ENCODE results near the gene MBD5.

The MBD5 gene

DNA sequence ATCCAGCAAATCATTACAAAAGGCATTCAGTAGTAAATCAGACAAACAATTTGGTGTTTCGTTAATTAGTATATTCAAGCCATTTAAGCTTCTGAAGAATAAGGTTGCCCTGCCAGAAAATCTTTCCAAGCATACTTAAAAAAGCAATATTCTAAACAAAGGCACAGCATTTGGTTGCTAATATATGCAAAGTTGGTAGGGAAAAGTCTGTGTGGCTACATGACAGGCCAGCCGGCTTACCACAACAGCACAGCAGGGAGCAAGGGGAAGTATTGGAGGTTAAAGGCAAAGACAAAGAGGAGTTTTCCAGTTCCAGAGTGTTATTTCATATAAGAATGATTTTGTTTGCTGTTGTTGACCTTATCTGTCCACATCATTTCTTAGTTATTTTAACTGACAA is 282.3 kb downstream of the MBD5 start:
- H3K9me3 Mint-ChIP-seq (ENCODE audit: low read depth), result no peaks in the 10 kb centered on the region
- H3K27me3 Mint-ChIP-seq, result no peaks in the 10 kb centered on the region
- no peak overlapping the region for H3K27ac Mint-ChIP-seq
- no peak overlapping the region for H3K4me3 Mint-ChIP-seq
- H3K4me1 Mint-ChIP-seq (ENCODE audit: low read depth), result no peaks in the 10 kb centered on the region
- H3K36me3 Mint-ChIP-seq, result peaks cover 10% of the 10 kb centered on the region

GRCh38 chr2:148305476-148305875 is 284.6 kb downstream of the MBD5 start:
- Mint-ChIP-seq H3K4me1 (ENCODE audit: low read depth) (no peaks in the 10 kb centered on the region), H3K36me3 (peaks cover 12% of the 10 kb centered on the region), H3K27ac (no peak overlapping the region)

DNA sequence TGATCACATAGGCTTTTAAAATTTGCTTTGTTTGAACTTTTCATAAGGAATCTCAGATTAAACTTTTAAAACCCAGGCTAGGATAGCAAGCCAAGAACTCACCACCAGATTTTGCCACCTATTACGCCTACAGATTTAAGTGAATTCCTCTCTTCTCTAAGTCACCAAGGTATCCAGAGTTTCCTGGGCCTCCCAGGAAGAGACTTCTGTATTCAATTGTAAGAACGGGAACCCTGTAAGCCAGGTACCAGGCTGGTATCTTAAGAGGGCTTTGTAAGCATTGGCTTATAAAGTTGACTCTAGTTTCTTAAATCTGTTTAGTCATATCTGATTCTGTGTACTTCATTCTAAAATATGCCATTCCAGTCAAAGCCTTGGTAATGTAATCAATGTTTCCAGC is 285.1 kb downstream of the MBD5 start:
- Mint-ChIP-seq H3K36me3 (peaks cover 16% of the 10 kb centered on the region), H3K4me1 (ENCODE audit: low read depth) (no peaks in the 10 kb centered on the region), H3K9me3 (ENCODE audit: low read depth) (no peaks in the 10 kb centered on the region), H3K4me3 (no peak overlapping the region), H3K27ac (no peak overlapping the region), H3K27me3 (no peaks in the 10 kb centered on the region)

More at GRCh38 chr2:148305476-148305875, 284.6 kb downstream of the MBD5 start:
- no peaks in the 10 kb centered on the region for H3K9me3 Mint-ChIP-seq (ENCODE audit: low read depth)
- no peaks in the 10 kb centered on the region for H3K27me3 Mint-ChIP-seq
- H3K4me3 Mint-ChIP-seq, result no peak overlapping the region

DNA sequence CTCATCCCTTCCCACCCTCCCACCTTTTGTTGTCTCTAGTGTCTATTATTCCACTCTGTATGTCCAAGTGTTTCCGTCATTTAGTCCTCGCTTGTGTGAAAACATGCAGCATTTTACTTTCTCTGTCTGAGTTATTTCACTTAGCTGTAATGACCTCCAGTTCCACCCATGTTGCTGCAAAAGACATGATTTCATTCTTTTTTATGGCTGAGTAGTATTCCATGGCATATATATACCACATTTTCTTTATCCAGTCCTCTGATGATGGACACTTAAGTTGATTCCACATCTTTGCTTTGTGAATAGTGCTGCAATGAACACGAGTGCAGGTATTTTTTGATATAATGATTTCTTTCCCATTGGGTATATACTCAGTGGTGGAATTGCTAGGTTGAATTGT is 296.7 kb downstream of the MBD5 start:
- Mint-ChIP-seq H3K4me3 (no peak overlapping the region), H3K27ac (no peak overlapping the region), H3K36me3 (peaks cover 30% of the 10 kb centered on the region), H3K9me3 (ENCODE audit: low read depth) (peaks cover 8% of the 10 kb centered on the region), H3K4me1 (ENCODE audit: low read depth) (no peaks in the 10 kb centered on the region), H3K27me3 (no peaks in the 10 kb centered on the region)

DNA sequence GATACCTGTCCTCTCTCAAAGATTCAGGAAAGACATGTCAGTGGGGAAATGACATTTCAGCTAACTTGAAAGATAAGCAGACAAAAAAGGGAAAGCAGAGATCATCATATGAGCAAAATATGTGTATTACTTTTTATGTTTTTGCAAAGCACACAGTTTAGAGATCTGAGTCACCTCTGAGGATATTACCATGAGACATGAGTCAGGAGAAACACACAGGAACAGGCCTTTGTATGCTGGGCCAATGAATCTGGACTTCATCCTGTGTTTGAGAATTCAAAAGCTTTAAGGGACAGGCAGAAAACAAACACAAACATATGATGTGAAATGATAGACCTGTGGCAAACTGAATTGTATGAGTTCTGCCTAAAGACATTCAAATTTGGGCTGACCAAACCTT is 317.6 kb downstream of the MBD5 start:
- H3K9me3 Mint-ChIP-seq (ENCODE audit: low read depth), result peaks cover 7% of the 10 kb centered on the region
- H3K27me3 Mint-ChIP-seq, result no peaks in the 10 kb centered on the region
- H3K27ac Mint-ChIP-seq, result no peak overlapping the region
- peaks cover 43% of the 10 kb centered on the region for H3K36me3 Mint-ChIP-seq
- no peaks in the 10 kb centered on the region for H3K4me1 Mint-ChIP-seq (ENCODE audit: low read depth)
- H3K4me3 Mint-ChIP-seq, result no peak overlapping the region

- H3K36me3 Mint-ChIP-seq, result peaks cover 47% of the 10 kb centered on the region
- H3K27me3 Mint-ChIP-seq, result no peaks in the 10 kb centered on the region
- no peak overlapping the region for H3K4me3 Mint-ChIP-seq
These were observed 321.2 kb downstream of the MBD5 start for GRCh38 chr2:148342086-148342485.

DNA sequence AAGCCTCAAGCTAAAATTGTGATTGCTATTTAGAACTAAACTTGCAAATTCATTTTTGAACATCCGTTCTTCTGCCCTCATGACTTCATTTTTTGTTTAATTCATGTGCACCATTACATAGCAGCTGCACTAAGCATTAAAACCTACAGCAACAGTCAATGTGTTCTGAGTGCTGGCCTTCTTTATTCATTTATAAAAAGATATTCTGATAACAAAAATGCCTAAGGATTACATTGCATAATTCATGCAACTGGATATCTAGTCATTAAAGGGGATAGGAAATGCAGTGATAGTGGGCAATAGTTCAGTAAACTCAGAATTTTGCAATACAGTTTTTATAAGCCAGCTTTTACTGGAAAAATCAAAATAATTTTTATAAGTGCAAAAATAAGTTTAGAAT is 329.3 kb downstream of the MBD5 start:
- Mint-ChIP-seq H3K9me3 (ENCODE audit: low read depth) (peaks cover 8% of the 10 kb centered on the region), H3K36me3 (peaks cover 38% of the 10 kb centered on the region), H3K27me3 (no peaks in the 10 kb centered on the region), H3K4me3 (no peak overlapping the region), H3K27ac (no peak overlapping the region), H3K4me1 (ENCODE audit: low read depth) (no peaks in the 10 kb centered on the region)

More at GRCh38 chr2:148342086-148342485, 321.2 kb downstream of the MBD5 start:
- no peak overlapping the region for H3K27ac Mint-ChIP-seq
- peaks cover 8% of the 10 kb centered on the region for H3K9me3 Mint-ChIP-seq (ENCODE audit: low read depth)
- no peaks in the 10 kb centered on the region for H3K4me1 Mint-ChIP-seq (ENCODE audit: low read depth)

DNA sequence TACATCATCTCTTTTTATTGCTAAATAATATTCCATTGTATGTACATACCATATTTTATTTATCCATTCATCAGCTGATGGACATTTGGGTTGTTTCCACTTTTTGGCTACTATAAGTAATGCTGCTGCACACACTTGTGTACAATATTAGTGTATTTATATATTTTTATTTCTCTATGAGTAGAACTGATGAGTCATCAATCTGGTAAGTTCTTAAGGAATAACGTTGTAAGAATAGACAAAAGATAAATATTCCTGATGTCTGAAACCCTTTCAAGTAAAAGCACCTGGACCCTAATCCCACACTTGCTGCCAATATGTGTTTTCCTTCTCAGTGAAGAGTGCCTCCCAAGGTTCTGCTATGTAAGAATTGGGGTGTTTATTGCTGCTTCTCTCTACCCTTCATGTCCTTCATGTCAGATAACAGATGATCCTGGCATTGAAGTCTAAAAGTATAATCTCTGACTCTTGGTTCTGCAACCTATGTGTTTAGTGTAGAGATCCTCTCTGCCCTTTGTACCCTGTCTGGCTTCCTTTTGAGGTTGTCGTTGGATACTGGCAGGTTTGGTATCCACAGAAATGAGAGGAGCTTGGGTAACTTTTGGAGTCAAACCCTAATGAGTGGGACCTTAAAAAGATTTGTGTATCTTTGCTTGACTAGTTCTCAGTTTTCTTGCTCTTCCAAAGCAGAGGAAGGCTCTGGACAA is 330.7 kb downstream of the MBD5 start:
- Mint-ChIP-seq H3K4me3 (no peak overlapping the region), H3K36me3 (peaks cover 36% of the 10 kb centered on the region), H3K9me3 (ENCODE audit: low read depth) (peaks cover 14% of the 10 kb centered on the region), H3K27me3 (no peaks in the 10 kb centered on the region), H3K4me1 (ENCODE audit: low read depth) (peaks cover under 1% of the 10 kb centered on the region), H3K27ac (no peak overlapping the region)

DNA sequence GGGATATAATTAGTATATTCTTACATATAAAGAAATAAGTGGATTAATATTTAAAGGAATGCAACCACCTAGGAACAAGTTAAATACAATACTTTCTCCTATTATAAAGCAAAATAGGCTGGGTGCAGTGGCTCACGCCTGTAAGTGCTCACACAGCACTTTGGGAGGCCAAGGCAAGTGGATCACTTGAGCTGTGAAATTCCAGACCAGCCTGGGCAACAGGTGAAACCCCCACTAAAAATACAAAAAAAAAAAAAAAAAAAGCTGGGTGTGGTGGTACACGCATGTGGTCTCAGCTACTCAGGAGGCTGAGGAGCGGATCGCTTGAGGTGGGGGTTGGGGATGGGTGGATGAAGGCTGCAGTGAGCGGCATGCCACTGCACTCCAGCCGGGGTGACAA is 337.5 kb downstream of the MBD5 start:
- H3K4me3 Mint-ChIP-seq, result no peak overlapping the region
- H3K27me3 Mint-ChIP-seq, result no peaks in the 10 kb centered on the region
- H3K36me3 Mint-ChIP-seq, result peaks cover 21% of the 10 kb centered on the region
- H3K9me3 Mint-ChIP-seq (ENCODE audit: low read depth), result peaks cover 8% of the 10 kb centered on the region
- H3K4me1 Mint-ChIP-seq (ENCODE audit: low read depth), result peaks cover 7% of the 10 kb centered on the region
- no peak overlapping the region for H3K27ac Mint-ChIP-seq

GRCh38 chr2:148360662-148361061 is 339.8 kb downstream of the MBD5 start:
- Mint-ChIP-seq H3K9me3 (ENCODE audit: low read depth) (peaks cover 3% of the 10 kb centered on the region), H3K27me3 (no peaks in the 10 kb centered on the region), H3K4me3 (no peak overlapping the region), H3K4me1 (ENCODE audit: low read depth) (peaks cover 7% of the 10 kb centered on the region), H3K36me3 (peaks cover 16% of the 10 kb centered on the region), H3K27ac (no peak overlapping the region)

GRCh38 chr2:148362144-148362796 is 341.4 kb downstream of the MBD5 start:
- Mint-ChIP-seq H3K27ac (no peak overlapping the region), H3K4me1 (ENCODE audit: low read depth) (peaks cover 5% of the 10 kb centered on the region), H3K27me3 (no peaks in the 10 kb centered on the region), H3K36me3 (peaks cover 12% of the 10 kb centered on the region), H3K9me3 (ENCODE audit: low read depth) (no peaks in the 10 kb centered on the region), H3K4me3 (no peak overlapping the region)

DNA sequence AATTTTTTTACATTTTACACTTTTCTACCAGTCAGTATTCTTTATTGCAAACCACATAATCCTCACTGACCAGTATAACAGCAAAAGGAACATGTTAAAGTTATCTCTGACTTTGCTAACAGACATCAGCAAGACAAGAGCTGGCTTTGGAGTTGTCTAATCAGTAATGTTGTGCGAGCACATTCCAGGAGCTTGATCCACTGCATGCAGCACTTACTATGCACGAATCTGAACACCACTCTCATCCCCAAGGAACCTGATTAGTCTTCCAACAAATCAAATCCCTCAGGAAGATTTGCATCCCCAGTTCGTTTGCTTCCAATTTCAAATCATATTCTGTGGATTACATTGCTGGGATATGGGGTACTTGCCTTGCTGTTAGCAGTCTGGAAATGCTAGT is 354.3 kb downstream of the MBD5 start:
- Mint-ChIP-seq H3K27ac (no peak overlapping the region), H3K27me3 (no peaks in the 10 kb centered on the region), H3K4me1 (ENCODE audit: low read depth) (no peaks in the 10 kb centered on the region), H3K36me3 (no peaks in the 10 kb centered on the region), H3K4me3 (no peak overlapping the region), H3K9me3 (ENCODE audit: low read depth) (no peaks in the 10 kb centered on the region)

GRCh38 chr2:148391324-148391723 is 370.4 kb downstream of the MBD5 start:
- Mint-ChIP-seq H3K4me1 (ENCODE audit: low read depth) (peaks cover 3% of the 10 kb centered on the region), H3K27me3 (no peaks in the 10 kb centered on the region), H3K36me3 (peaks cover 8% of the 10 kb centered on the region), H3K9me3 (ENCODE audit: low read depth) (no peaks in the 10 kb centered on the region), H3K4me3 (no peak overlapping the region), H3K27ac (no peak overlapping the region)

- no peak overlapping the region for H3K4me3 Mint-ChIP-seq
- no peak overlapping the region for H3K27ac Mint-ChIP-seq
- no peaks in the 10 kb centered on the region for H3K27me3 Mint-ChIP-seq
- H3K9me3 Mint-ChIP-seq (ENCODE audit: low read depth), result peaks cover 7% of the 10 kb centered on the region
- H3K36me3 Mint-ChIP-seq, result peaks cover 23% of the 10 kb centered on the region
- peaks cover 7% of the 10 kb centered on the region for H3K4me1 Mint-ChIP-seq (ENCODE audit: low read depth)
These were observed 381.9 kb downstream of the MBD5 start for GRCh38 chr2:148402786-148403185.

DNA sequence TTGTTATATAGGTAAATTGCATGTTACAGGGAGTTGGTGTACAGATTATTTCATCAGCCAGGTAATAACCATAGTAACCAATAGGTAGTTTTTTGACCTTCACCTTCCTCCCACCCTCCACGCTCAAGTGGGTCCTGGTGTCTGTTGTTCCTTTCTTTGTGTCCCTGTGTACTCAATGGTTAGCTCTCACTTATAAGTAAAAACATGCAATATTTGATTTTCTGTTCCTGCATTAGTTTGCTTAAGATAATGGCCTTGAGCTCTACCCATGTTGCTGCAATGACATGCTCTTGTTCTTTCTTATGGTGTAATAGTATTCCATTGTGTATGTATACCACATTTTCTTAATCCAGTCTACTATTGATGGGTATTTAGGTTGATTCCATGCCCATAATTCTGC is 390.0 kb downstream of the MBD5 start:
- no peaks in the 10 kb centered on the region for H3K4me1 Mint-ChIP-seq (ENCODE audit: low read depth)
- H3K36me3 Mint-ChIP-seq, result peaks cover 38% of the 10 kb centered on the region
- H3K27ac Mint-ChIP-seq, result no peak overlapping the region
- H3K9me3 Mint-ChIP-seq (ENCODE audit: low read depth), result peaks cover 20% of the 10 kb centered on the region
- no peaks in the 10 kb centered on the region for H3K27me3 Mint-ChIP-seq
- H3K4me3 Mint-ChIP-seq, result no peak overlapping the region

DNA sequence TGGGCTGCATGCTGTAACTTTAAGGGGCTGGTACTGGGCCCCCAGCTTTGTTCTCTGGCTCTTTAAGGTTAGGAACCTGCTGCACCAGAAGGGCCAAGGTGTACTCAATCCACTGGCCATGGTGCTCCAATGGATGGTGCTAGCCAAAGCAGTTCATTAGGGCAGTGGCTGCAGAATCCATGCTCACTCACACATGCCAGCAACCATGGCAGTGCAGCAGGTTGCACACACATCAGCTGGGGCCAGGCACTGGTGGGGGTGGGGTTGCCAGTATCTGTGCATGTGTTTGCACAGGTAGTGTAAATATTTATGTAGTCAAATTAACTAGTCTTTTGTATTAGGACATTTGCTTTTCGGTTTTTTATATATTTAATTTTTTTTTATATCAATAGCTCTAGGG is 395.4 kb downstream of the MBD5 start:
- Mint-ChIP-seq H3K36me3 (peaks cover 35% of the 10 kb centered on the region), H3K9me3 (ENCODE audit: low read depth) (peaks cover 20% of the 10 kb centered on the region), H3K4me3 (no peak overlapping the region), H3K27me3 (no peaks in the 10 kb centered on the region), H3K27ac (no peak overlapping the region), H3K4me1 (ENCODE audit: low read depth) (no peaks in the 10 kb centered on the region)
